ENCODE data around the gene MAP4. TPM values are rescaled to one million over a fixed set of nuclear protein-coding genes. Genes with fewer than 3 reads are reported as not detected.
"Not testable (repeated sequence)": the region's sequence is repeated elsewhere in the genome, so short reads cannot be mapped to it uniquely, and the experiment has no call there.

Gene MAP4
- total RNA-seq, 6 donors from 2014 or later, result 106 to 199 (median 148) TPM

DNA sequence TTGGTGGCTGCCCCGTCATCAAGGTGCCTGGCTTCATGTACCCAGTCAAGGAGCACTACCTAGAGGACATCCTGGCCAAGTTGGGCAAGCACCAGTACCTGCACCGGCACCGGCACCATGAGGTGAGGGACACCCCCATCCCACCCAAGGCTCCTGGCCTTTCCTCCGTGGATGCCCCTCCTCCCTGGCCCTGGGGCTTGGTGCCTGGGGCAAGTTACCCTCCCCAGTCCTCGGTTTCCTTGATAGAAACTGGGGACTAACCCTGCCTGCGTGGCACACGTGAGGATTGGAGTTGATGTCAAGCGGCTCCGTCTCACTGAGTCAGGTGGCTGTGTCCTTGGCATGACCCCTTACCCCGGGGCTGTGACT, 169.4 kb downstream of the MAP4 start:
- DNase-seq (no peak), ATAC-seq (ENCODE audit: low FRiP score in 2 of 2) (no peak)
- TF ChIP-seq, protein P1, sequence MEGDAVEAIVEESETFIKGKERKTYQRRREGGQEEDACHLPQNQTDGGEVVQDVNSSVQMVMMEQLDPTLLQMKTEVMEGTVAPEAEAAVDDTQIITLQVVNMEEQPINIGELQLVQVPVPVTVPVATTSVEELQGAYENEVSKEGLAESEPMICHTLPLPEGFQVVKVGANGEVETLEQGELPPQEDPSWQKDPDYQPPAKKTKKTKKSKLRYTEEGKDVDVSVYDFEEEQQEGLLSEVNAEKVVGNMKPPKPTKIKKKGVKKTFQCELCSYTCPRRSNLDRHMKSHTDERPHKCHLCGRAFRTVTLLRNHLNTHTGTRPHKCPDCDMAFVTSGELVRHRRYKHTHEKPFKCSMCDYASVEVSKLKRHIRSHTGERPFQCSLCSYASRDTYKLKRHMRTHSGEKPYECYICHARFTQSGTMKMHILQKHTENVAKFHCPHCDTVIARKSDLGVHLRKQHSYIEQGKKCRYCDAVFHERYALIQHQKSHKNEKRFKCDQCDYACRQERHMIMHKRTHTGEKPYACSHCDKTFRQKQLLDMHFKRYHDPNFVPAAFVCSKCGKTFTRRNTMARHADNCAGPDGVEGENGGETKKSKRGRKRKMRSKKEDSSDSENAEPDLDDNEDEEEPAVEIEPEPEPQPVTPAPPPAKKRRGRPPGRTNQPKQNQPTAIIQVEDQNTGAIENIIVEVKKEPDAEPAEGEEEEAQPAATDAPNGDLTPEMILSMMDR (IDR thresholded peaks at IDR 0.05), result no peak
- TF ChIP-seq POLR2AphosphoS5 (IDR thresholded peaks at IDR 0.05) (no peak), POLR2A (IDR thresholded peaks at IDR 0.05) (no peak), EP300 (IDR thresholded peaks at IDR 0.05) (no peak)
- WGBS, 2 donors, result 91% methylated on average over 8 of the region's 10 CpGs; no CpG with 5 or more reads in 1 of the 2 donors
- Histone ChIP-seq H3K27ac (no peak overlapping the region), H3K36me3 (peaks cover 21 to 98% (median 86%) of the 10 kb centered on the region in 4 donors), H3K4me3 (no peak overlapping the region), H3K27me3 (no peaks in the 10 kb centered on the region), H3K4me1 (no peaks in the 10 kb centered on the region), H3K9me3 (no peaks in the 10 kb centered on the region)

DNA sequence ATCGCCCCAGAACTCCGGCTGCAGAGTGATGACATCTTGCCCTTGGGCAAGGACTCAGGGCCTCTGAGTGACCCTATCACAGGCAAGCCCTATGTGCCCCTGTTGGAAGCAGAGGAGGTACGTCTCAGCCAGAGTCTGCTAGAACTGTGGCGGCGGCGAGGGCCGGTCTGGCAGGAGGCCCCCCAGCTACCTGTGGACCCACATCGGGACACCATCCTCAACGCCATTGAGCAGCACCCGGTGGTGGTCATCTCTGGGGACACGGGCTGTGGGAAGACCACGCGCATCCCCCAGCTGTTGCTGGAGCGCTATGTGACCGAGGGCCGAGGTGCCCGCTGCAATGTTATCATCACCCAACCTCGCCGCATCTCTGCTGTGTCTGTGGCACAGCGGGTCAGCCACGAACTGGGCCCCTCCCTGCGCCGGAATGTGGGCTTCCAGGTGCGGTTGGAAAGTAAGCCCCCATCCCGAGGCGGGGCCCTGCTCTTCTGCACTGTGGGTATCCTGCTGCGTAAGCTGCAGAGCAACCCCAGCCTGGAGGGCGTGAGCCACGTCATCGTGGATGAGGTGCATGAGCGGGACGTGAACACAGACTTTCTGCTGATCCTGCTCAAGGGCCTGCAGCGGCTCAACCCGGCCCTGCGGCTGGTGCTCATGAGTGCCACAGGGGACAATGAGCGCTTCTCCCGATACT, 169.9 kb downstream of the MAP4 start:
- peaks cover 23 to 98% (median 88%) of the 10 kb centered on the region in 4 donors for H3K36me3 ChIP-seq
- H3K27ac ChIP-seq, result no peak overlapping the region
- no peaks in the 10 kb centered on the region for H3K27me3 ChIP-seq
- ATAC-seq (ENCODE audit: low FRiP score in 2 of 2) (no peak), DNase-seq (peak in 1 of 2 donors; percentile 81)
- 94 to 97% methylated on average over 13 to 15 of the region's 37 CpGs for WGBS, 2 donors
- no peak overlapping the region for H3K4me3 ChIP-seq
- TF ChIP-seq POLR2AphosphoS5 (IDR thresholded peaks at IDR 0.05) (no peak), EP300 (IDR thresholded peaks at IDR 0.05) (no peak), POLR2A (IDR thresholded peaks at IDR 0.05) (no peak)
- TF ChIP-seq, protein P1 (IDR thresholded peaks at IDR 0.05), result no peak
- H3K4me1 ChIP-seq, result no peaks in the 10 kb centered on the region
- no peaks in the 10 kb centered on the region for H3K9me3 ChIP-seq

DNA sequence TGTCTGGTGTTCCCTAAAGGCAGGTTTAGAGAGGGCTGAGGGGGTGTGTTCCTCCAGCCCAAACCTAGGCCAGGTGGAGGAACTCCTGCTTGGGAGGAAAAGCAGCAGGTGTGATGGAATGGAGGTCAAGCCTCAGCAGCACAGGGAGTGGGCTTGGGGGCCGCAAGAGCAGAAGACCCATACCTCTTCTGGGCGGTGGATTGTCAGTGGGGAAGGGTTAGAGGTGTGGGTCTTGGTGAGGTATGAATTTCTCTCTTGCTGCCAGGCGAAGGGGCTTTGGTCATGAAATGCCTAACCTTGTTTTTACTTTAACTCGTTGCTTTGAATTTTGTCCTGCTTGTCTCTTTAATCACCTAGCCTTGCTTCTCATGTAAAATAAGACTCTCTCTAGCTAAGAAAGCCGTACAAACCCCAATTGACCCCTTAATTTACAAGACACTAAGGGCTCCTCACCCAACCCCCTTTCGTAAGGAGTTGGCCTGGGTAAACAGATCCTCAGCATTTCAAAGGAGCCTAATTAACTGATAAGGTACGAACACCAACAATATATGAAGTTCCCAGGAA, 174.3 kb downstream of the MAP4 start:
- WGBS, 2 donors, result 89 to 91% methylated on average over 7 of the region's 7 CpGs
- TF ChIP-seq, protein P1 (IDR thresholded peaks at IDR 0.05), result no peak
- Histone ChIP-seq H3K27ac (no peak overlapping the region), H3K27me3 (no peaks in the 10 kb centered on the region), H3K9me3 (no peaks in the 10 kb centered on the region), H3K36me3 (peaks cover 22 to 96% (median 86%) of the 10 kb centered on the region in 4 donors), H3K4me1 (no peaks in the 10 kb centered on the region), H3K4me3 (no peak overlapping the region)
- DNase-seq (no peak), ATAC-seq (ENCODE audit: low FRiP score in 2 of 2) (no peak)

DNA sequence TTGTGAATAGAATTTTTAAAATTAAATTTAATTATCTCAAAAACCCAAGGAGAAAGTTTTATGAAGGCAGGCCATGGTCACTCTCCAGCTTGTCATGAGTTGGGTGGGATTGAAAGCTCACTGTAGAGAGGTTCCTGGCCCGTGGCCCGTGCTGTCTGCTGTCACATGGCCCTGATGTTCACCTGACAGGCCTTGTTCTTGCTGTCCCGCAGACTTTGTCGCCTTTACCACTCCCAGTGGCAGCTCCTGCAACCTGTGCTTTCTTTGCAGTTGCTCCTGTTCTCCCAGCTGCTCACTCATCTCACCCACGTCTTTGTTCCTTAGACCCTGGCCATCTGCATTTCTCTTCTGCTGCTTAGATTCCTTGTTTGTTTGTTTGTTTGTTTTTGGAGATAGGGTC, 177.7 kb downstream of the MAP4 start:
- WGBS, 2 donors, result 91 to 93% methylated on average over 5 of the region's 5 CpGs
- no peak for ATAC-seq (ENCODE audit: low FRiP score in 2 of 2)
- TF ChIP-seq EP300 (IDR thresholded peaks at IDR 0.05), result no peak
- TF ChIP-seq POLR2A (IDR thresholded peaks at IDR 0.05), result no peak
- no peak for TF ChIP-seq POLR2AphosphoS5 (IDR thresholded peaks at IDR 0.05)
- TF ChIP-seq, protein P1 (IDR thresholded peaks at IDR 0.05), result no peak

DNA sequence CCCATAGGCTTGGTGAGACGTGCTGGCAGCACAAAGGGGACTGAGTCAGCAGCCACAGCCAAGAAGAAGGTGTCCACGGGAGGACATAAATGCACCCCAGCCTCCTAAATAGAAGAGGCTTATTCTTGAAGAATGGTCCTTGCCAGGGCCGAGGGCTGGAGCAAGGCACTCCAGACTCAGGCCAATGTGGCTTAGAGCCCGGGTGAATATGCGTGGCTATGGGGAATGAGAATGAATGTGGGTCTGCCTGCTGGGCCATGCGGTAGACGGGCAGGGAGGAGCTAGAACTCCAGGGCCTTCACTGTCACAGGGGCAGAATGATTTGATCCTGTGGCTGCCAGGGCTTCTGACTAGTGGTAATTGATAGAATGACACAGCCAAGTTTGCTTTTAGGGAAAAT, 179.2 kb downstream of the MAP4 start:
- Histone ChIP-seq H3K4me1 (no peaks in the 10 kb centered on the region), H3K4me3 (no peak overlapping the region), H3K27ac (no peak overlapping the region), H3K9me3 (no peaks in the 10 kb centered on the region), H3K36me3 (peaks cover 12 to 97% (median 76%) of the 10 kb centered on the region in 4 donors), H3K27me3 (no peaks in the 10 kb centered on the region)
- 92 to 97% methylated on average over 7 of the region's 7 CpGs for WGBS, 2 donors
- no peak for DNase-seq
- no peak for TF ChIP-seq POLR2AphosphoS5 (IDR thresholded peaks at IDR 0.05)
- no peak for TF ChIP-seq EP300 (IDR thresholded peaks at IDR 0.05)
- TF ChIP-seq POLR2A (IDR thresholded peaks at IDR 0.05), result no peak
- TF ChIP-seq, protein P1 (IDR thresholded peaks at IDR 0.05), result no peak
- no peak for ATAC-seq (ENCODE audit: low FRiP score in 2 of 2)

More for the DNA sequence above, 177.7 kb downstream of the MAP4 start:
- Histone ChIP-seq H3K36me3 (peaks cover 16 to 96% (median 77%) of the 10 kb centered on the region in 4 donors), H3K27ac (no peak overlapping the region), H3K4me1 (no peaks in the 10 kb centered on the region), H3K27me3 (no peaks in the 10 kb centered on the region), H3K9me3 (no peaks in the 10 kb centered on the region), H3K4me3 (no peak overlapping the region)
- DNase-seq, result no peak

DNA sequence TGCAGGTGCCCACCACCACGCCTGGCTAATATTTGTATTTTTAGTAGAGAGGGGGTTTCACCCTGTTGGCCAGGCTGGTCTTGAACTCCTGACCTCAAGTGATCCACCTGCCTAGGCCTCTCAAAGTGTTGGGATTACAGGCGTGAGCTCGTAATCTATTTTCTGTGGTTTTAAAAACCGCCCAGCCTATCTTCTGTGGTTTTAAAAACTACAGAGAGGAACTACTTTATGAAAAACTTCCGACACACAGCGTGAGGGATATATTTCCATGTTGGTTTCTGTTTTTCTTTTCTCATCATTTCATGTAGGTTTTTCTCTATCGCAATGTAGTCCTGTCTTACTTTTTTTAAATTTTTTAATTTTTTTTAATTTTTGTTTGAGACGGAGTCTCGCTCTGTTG, 186.7 kb downstream of the MAP4 start:
- H3K9me3 ChIP-seq; H3K4me3 ChIP-seq; ATAC-seq (ENCODE audit: low FRiP score in 2 of 2); H3K27me3 ChIP-seq; DNase-seq; H3K27ac ChIP-seq: not testable (repeated sequence)
- Histone ChIP-seq H3K4me1 (peaks cover 8 to 20% (median 17%) of the 10 kb centered on the region in 4 donors), H3K36me3 (peaks cover 20 to 74% (median 59%) of the 10 kb centered on the region in 4 donors)
- 74 to 82% methylated on average over 9 of the region's 9 CpGs for WGBS, 2 donors
